WI38 (cell line): ENCODE results near the gene EHBP1L1.

Source experiments
- H3K4me3 ChIP-seq: 2 replicates; pipeline ENCODE4 v1.5.1; 2011; ENCODE audit warnings: low read depth, mild to moderate bottlenecking, control low read depth, low read length
- TF ChIP-seq, protein P1 (sequence below): IDR thresholded peaks from 2 replicates; pipeline ENCODE4 v1.5.1; 2012; ENCODE audit warnings: low read depth, mild to moderate bottlenecking, control low read depth, low read length

The EHBP1L1 gene

DNA sequence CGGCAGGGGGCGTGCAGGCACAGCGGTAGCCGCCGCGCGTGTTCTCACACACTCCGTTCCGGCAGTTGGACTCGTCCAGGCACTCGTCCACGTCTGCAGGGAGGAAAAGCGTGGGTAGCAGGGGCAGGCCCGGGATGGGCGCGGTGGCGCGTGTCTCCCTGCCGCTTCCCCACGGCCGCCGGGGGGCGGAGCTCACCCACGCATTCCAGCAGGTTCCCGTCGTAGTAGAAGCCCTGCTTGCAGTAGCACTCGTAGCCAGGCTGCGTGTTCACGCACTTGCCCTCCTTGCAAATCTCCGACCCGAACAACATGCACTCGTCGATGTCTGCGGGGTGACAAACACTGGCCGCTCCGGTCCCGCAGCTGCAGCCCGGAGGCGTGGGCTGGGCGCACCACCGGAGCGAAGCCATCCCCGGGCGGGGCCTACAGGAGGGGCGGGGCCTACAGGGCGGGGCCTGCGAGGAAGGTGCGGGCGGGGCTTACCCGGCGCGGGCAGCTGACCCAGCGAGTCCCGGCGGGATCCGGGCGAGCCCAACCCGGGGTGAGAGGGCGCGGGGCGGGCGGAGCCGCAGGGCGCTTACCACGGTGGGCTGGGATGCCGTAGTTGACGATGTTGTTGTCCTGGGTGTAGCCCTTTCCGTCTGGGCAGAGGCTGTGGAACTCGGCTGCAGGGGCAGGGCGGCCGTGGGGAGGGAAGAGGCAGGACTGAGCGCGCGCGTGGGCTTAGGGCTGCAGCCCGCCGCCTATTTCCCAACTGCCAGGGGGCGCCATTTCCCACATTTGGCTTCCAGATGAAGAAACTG lies 35.4 kb upstream of the EHBP1L1 start:
- peak overlapping the region; percentile 56 for H3K4me3 ChIP-seq
- TF ChIP-seq, protein P1, sequence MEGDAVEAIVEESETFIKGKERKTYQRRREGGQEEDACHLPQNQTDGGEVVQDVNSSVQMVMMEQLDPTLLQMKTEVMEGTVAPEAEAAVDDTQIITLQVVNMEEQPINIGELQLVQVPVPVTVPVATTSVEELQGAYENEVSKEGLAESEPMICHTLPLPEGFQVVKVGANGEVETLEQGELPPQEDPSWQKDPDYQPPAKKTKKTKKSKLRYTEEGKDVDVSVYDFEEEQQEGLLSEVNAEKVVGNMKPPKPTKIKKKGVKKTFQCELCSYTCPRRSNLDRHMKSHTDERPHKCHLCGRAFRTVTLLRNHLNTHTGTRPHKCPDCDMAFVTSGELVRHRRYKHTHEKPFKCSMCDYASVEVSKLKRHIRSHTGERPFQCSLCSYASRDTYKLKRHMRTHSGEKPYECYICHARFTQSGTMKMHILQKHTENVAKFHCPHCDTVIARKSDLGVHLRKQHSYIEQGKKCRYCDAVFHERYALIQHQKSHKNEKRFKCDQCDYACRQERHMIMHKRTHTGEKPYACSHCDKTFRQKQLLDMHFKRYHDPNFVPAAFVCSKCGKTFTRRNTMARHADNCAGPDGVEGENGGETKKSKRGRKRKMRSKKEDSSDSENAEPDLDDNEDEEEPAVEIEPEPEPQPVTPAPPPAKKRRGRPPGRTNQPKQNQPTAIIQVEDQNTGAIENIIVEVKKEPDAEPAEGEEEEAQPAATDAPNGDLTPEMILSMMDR = peak; percentile 79

DNA sequence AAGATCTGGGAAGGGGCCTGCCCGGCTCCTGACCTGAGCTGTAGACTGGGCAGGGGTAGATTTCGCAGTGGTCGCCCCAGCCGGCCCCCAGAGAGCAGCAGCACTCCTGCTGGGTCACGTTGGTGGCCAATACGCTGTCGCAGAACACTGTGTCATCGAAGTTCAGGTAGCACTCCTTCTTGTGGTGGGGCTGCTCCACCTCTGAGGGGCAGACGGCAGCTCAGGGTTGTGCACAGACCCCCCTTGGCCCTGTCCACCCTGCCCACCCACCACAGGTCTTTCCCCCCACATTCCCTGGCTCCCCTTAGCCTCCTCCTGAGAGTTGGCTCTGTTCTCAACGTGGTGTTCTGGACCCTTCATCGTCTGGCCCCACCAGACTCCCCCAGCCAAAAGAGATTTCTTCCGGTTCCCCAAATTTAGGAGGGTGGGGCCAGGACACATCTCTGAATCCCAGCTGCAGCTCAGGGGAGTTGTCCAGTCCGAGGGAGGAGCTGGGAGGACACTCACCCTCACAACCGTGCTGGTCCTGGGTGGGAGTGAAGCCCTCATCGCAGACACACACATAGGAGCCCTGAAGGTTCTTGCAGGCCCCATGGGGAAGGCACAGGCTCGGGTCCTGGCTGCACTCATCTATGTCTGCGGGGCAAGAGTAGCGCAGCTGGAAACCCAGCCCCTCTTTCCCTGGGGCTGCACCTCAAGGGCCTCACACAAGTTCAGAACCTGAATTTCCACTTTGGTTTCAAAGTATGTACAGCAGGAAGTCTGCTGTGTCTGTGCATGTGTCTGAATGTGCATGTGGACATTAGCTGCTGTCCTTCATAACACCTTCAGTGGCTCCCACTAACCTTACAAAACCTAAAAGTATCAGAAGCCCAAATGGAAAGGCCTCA lies 34.5 kb upstream of the EHBP1L1 start:
- peak overlapping the region; percentile 56 for H3K4me3 ChIP-seq
- TF ChIP-seq, protein P1 = no peak

DNA sequence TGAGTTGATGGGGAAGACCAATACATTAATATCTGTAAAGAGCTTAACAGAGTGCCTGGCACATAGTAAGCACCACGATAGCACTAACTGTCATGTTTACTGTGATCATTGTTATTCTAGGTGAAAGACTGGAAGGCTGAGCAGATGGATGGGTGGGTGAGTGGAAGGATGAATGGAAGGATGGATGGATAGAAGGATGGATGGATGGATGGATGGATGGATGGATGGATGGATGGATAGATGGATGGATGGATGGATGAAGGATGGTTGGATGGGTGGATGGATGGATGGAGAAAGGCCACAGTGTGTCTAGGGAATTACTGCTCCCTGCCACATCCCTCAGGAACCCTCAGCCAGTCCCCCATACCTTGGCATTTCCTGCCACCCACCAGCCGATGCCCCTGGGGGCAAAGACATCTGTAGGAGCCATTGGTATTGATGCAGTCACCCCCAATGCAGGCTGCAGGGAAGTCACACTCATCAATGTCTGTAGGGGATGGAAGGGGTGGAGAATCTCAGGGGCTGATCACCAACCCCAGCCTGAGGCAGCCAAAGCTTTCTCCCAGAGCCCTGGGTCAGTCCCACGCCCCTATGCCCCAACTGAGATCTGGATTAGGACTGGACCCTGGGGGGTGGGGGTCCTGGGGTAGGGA lies 33.0 kb upstream of the EHBP1L1 start:
- H3K4me3 ChIP-seq = no peak overlapping the region
- TF ChIP-seq, protein P1 = no peak

GRCh38 chr11:65545853-65546216 lies 30.0 kb upstream of the EHBP1L1 start:
- TF ChIP-seq, protein P1 = no peak
- no peak overlapping the region for H3K4me3 ChIP-seq

GRCh38 chr11:65546217-65546958 lies 29.5 kb upstream of the EHBP1L1 start:
- TF ChIP-seq, protein P1 = no peak
- H3K4me3 ChIP-seq = no peak overlapping the region

DNA sequence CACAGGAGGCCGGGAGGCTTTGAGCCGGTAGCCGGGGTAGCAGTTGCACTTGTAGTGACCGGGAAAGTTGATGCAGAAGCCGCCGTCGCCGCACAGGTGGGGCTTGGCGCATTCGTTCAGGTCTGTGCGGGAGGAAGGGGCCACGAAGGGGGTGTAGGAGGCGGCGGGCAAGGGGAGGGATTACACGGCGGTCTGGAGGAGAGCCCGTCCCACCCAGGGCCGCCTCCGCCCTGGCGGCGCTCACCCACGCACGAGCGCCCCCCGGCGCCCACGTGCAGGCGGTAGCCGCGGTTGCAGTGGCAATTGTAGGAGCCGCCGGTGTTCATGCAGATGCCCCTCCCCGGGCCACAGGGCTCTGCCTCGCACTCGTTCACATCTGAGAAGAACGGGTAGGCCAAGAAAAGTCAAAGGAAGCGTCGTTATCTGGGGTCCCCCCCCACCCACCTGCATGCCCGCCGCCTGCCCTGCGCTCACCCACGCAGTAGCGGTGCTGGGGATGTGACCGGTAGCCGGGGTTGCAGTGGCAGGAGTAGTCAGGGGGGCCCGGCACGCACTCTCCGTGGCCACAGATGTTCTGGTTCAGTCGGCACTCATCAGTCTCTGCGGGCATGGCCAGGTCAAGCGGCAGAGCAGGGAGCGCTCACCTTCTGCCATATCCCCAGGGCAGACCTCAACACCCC lies 28.3 kb upstream of the EHBP1L1 start:
- TF ChIP-seq, protein P1 = no peak

More for the DNA sequence above, 28.3 kb upstream of the EHBP1L1 start:
- H3K4me3 ChIP-seq = no peak overlapping the region
